Endothelial cell of umbilical vein (primary cell): ENCODE measurements around the gene ZNF302. TPM values are rescaled to one million over a fixed set of nuclear protein-coding genes. Genes with fewer than 3 reads are reported as not detected.
A peak's percentile ranks its signal among the peaks of the same experiment; 100 is the strongest.

ENCODE experiments used
- BruUV-seq: library from RNA; stranded (reverse); fragments of 400-500 nt; replicated peaks from 2 replicates; lab custom pipeline; 2021; lab: Mats Ljungman, UMichigan
- CTCF ChIA-PET: fragments of 300-600, 350-600 bp; sonication (Branson Sonifier 250); formaldehyde crosslinking; loops from one replicate; lab custom pipeline; 2021; ENCODE audit warnings: antibody characterized with exemption, inconsistent platforms; lab: Charles Lee
- POLR2A ChIA-PET: fragments of 300-600, 350-600 bp; sonication (Branson Sonifier 250); formaldehyde crosslinking; loops from one replicate; lab custom pipeline; 2021; ENCODE audit warnings: antibody characterized with exemption, inconsistent platforms; lab: Charles Lee
- DNase-seq: peaks from one replicate; pipeline ENCODE4 v3.0.0-alpha.2; 2011; ENCODE audit warnings: low read depth, low spot score
- FAIRE-seq: peaks from 2 replicates; lab custom pipeline; 2011; peaks lifted over from hg19 to GRCh38; lab: Jason Lieb, UNC
- H2AFZ ChIP-seq: 2 replicates; pipeline ENCODE4 v1.6.0; 2012; ENCODE audit warnings: low read depth, low read length, control low read depth, inconsistent platforms
- H3K27ac ChIP-seq: 2 replicates; pipeline ENCODE4 v1.5.1; 2011; ENCODE audit warnings: low read depth, mild to moderate bottlenecking, control low read depth, low read length, moderate library complexity; ENCODE audit not compliant: insufficient read depth
- H3K27me3 ChIP-seq, 2 experiments: 2 replicates each; pipeline versions ENCODE4 v1.6.0 to v1.6.1; 2011; ENCODE audit warnings: low read length in 2 of 2, mixed read lengths in 1 of 2; ENCODE audit not compliant: control insufficient read depth in 2 of 2, insufficient read depth in 2 of 2
- H3K36me3 ChIP-seq, 2 experiments: 2 replicates in 1 of 2; 3 replicates in 1 of 2; pipeline ENCODE4 v1.5.1; 2011; ENCODE audit warnings: low read length in 2 of 2, mild to moderate bottlenecking in 1 of 2, moderate library complexity in 1 of 2; ENCODE audit not compliant: control insufficient read depth in 2 of 2, insufficient read depth in 2 of 2; ENCODE audit errors: extremely low read depth in 1 of 2
- H3K4me1 ChIP-seq: 3 replicates; pipeline ENCODE4 v1.5.1; 2011; ENCODE audit warnings: mild to moderate bottlenecking, low read length; ENCODE audit not compliant: control insufficient read depth, insufficient read depth; ENCODE audit errors: extremely low read depth
- H3K4me2 ChIP-seq: 2 replicates; pipeline ENCODE4 v1.6.1; 2011; ENCODE audit warnings: low read length, control low read depth, mixed read lengths; ENCODE audit not compliant: insufficient read depth
- H3K4me3 ChIP-seq, 3 experiments: fragments of 200-600 bp in 1 of 3; sonication (generic), shearing (Covaris generic) in 1 of 3; replicated peaks in 1 of 3; 2 replicates each; pipeline ENCODE4 v1.5.1; 2011 to 2016; ENCODE audit warnings: control low read depth in 3 of 3, low read length in 3 of 3, mild to moderate bottlenecking in 2 of 3, inconsistent platforms in 1 of 3, low read depth in 1 of 3, moderate library complexity in 1 of 3; ENCODE audit not compliant: insufficient read depth in 1 of 3
- H3K79me2 ChIP-seq: 2 replicates; pipeline ENCODE4 v1.6.0; 2012; ENCODE audit warnings: low read length, inconsistent platforms; ENCODE audit not compliant: control insufficient read depth, insufficient read depth
- H3K9ac ChIP-seq: replicated peaks from 2 replicates; pipeline ENCODE3; 2011; ENCODE audit warnings: low read length, control low read depth; ENCODE audit not compliant: insufficient read depth; ENCODE audit errors: extremely low read depth
- H3K9me1 ChIP-seq: replicated peaks from 3 replicates; pipeline ENCODE4 v1.6.0; 2011; ENCODE audit warnings: mild to moderate bottlenecking, low read length; ENCODE audit not compliant: control insufficient read depth, insufficient read depth; ENCODE audit errors: extremely low read depth
- H3K9me3 ChIP-seq: replicated peaks from 2 replicates; pipeline ENCODE4 v1.5.1; 2012; ENCODE audit warnings: low read length, inconsistent platforms; ENCODE audit not compliant: control insufficient read depth, insufficient read depth
- H4K20me1 ChIP-seq: replicated peaks from 2 replicates; pipeline ENCODE3; 2011; ENCODE audit warnings: mild to moderate bottlenecking, low read length; ENCODE audit not compliant: control insufficient read depth, insufficient read depth; ENCODE audit errors: extremely low read depth
- JUN ChIP-seq: IDR thresholded peaks from 2 replicates; pipeline ENCODE4 v1.6.1; 2011; ENCODE audit warnings: borderline replicate concordance, low read depth; ENCODE audit not compliant: insufficient read length, insufficient read depth
- MAX ChIP-seq: IDR thresholded peaks from 2 replicates; pipeline ENCODE4 v1.6.1; 2011; ENCODE audit not compliant: insufficient read depth, insufficient read length
- MYC ChIP-seq: IDR thresholded peaks from one replicate; pipeline ENCODE4 v1.6.1; 2011; ENCODE audit warnings: mild to moderate bottlenecking, low read depth, low read length
- POLR2A ChIP-seq: IDR thresholded peaks from 2 replicates; pipeline ENCODE4 v1.6.1; 2012; ENCODE audit warnings: low read depth, mild to moderate bottlenecking, control low read depth, low read length
- POLR2AphosphoS5 ChIP-seq: IDR thresholded peaks from 2 replicates; pipeline ENCODE4 v1.6.1; 2012; ENCODE audit warnings: low read depth, mild to moderate bottlenecking, control low read depth, low read length, moderate library complexity; ENCODE audit not compliant: insufficient read depth
- dilution Hi-C: fragments of 300-500 bp; cut with MboI; formaldehyde crosslinking; loops from one replicate; pipeline ENCODE4 v1.15.0; 2019; ENCODE audit warnings: low sequenced_read_pairs; ENCODE audit not compliant: extremely low pct_ligation_motif_present
- intact Hi-C: fragments of 100-400 bp; cut with micrococcal nuclease; formaldehyde crosslinking; loops from one replicate; pipeline ENCODE4 v1.10.0; 2022
- polyA plus RNA-seq, 4 experiments: library from polyadenylated mRNA; depleted of rRNA in 3 of 4; stranded (reverse) in 3 of 4; unstranded in 1 of 4; fragments of >200 nt; gene quantifications; 2 replicates each; pipeline versions ENCODE4 v1.2.1 to v1.2.3, GENCODE V29; 2011 to 2012; ENCODE audit warnings: missing spikeins in 1 of 4
- total RNA-seq: library from RNA; stranded (reverse); gene quantifications from 2 replicates; pipeline ENCODE4 v1.2.3, GENCODE V29; 2021

ZNF302 gene
- total and polyA plus RNA-seq, 2 donors (not counting 3 experiments of a cell fraction or from before 2014, with no cell fraction given): 8.1 to 15.6 TPM

GRCh38 chr19:34733266-34733745, 55.8 kb downstream of the ZNF302 start:
- intact Hi-C loops (loop anchor here (10.0 kb wide), 1 partner anchor 191 kb away; the partner anchor contains the start of gene ZNF30), dilution Hi-C loops (no loop called here)
- CTCF ChIA-PET: interaction anchor here (1.1 kb wide), 2 partner anchors 38 to 105 kb away, joined by 3 to 5 read pairs; no protein-coding TSS in a partner anchor
- BruUV-seq: TSS peak; percentile 94
- H4K20me1 ChIP-seq: no peaks in the 10 kb centered on the region
- no peaks in the 10 kb centered on the region for H3K9me3 ChIP-seq
- FAIRE-seq (no peak), DNase-seq (no peak)
- TF ChIP-seq JUN (no peak), MAX (peak; percentile 49), MYC (peak; percentile 24)
- H3K27me3 ChIP-seq: no peaks in the 10 kb centered on the region
- peaks cover 3% of the 10 kb centered on the region for H3K4me1 ChIP-seq
- no peaks in the 10 kb centered on the region for H3K79me2 ChIP-seq
- H3K4me2 ChIP-seq: peak overlapping the region; percentile 91
- H3K9ac ChIP-seq: peak overlapping the region; percentile 84
- POLR2A ChIA-PET: interaction anchor here (0.6 kb wide), 1 partner anchor 408 kb away, joined by 5 read pairs; no protein-coding TSS in a partner anchor
- peak overlapping the region; percentile 99 for H2AFZ ChIP-seq
- H3K27ac ChIP-seq: peak overlapping the region; percentile 85
- no peaks in the 10 kb centered on the region for H3K36me3 ChIP-seq
- H3K4me3 ChIP-seq: peak overlapping the region; percentile 64 to 82 (median 75)
- no peaks in the 10 kb centered on the region for H3K9me1 ChIP-seq

GRCh38 chr19:34733746-34734536, 56.5 kb downstream of the ZNF302 start, which contains the start of gene ZNF181:
Gene ZNF181 (plus strand): TSS chr19:34734243. CDS start chr19:34735038, 795 bp downstream.
- intact Hi-C loops: loop anchor here (1.0 to 10.0 kb wide), 4 partner anchors 39 to 229 kb away; partner anchors contain the start of genes SCGB2B2, ZNF30, ZNF302 and ZNF599
- H3K9me1 ChIP-seq: no peaks in the 10 kb centered on the region
- no peaks in the 10 kb centered on the region for H3K27me3 ChIP-seq
- CTCF ChIA-PET: interaction anchor here (1.1 kb wide), 2 partner anchors 38 to 105 kb away, joined by 3 to 5 read pairs; no protein-coding TSS in a partner anchor
- TF ChIP-seq POLR2A (peak; percentile 54), POLR2AphosphoS5 (peak; percentile 72), MYC (no peak)
- H3K9ac ChIP-seq: peak within 1 kb of the TSS; percentile 84
- dilution Hi-C loops: no loop called here
- H2AFZ ChIP-seq: peak within 1 kb of the TSS; percentile 99
- H4K20me1 ChIP-seq: no peaks in the 10 kb centered on the region
- H3K4me3 ChIP-seq: peak within 1 kb of the TSS; percentile 64 to 82 (median 75)
- no peaks in the 10 kb centered on the region for H3K36me3 ChIP-seq
- FAIRE-seq (peak; percentile 94), DNase-seq (peak; percentile 90)
- H3K4me2 ChIP-seq: peak within 1 kb of the TSS; percentile 91
- peaks cover 3% of the 10 kb centered on the region for H3K4me1 ChIP-seq
- no peaks in the 10 kb centered on the region for H3K79me2 ChIP-seq
- H3K9me3 ChIP-seq: no peaks in the 10 kb centered on the region
- peak within 1 kb of the TSS; percentile 85 for H3K27ac ChIP-seq
- BruUV-seq: no TSS peak
- POLR2A ChIA-PET: interaction anchor here (0.6 kb wide), 1 partner anchor 407 kb away, joined by 5 read pairs; no protein-coding TSS in a partner anchor
